ENCODE results near the gene DYNC1I1. TPM values are rescaled to one million over a fixed set of nuclear protein-coding genes. Genes with fewer than 3 reads are reported as not detected.

DYNC1I1 gene
- total RNA-seq, 1 donor from 2014 or later: 1.6 TPM

GRCh38 chr7:96080027-96080426, 307.7 kb downstream of the DYNC1I1 start:
- H3K27me3 Mint-ChIP-seq: peaks cover 12% of the 10 kb centered on the region
- no peaks in the 10 kb centered on the region for H3K9me3 Mint-ChIP-seq (ENCODE audit: low read depth)
- no peak for TF ChIP-seq CTCF (IDR thresholded peaks at IDR 0.05; ENCODE audit: unreplicated experiment)
- H3K4me1 Mint-ChIP-seq (ENCODE audit: low read depth): peaks cover 2% of the 10 kb centered on the region
- no peak for DNase-seq (ENCODE audit: low spot score, unreplicated experiment)
- H3K36me3 Mint-ChIP-seq (ENCODE audit: insufficient read depth): no peaks in the 10 kb centered on the region
- no peak overlapping the region for H3K27ac Mint-ChIP-seq
- no peak overlapping the region for H3K4me3 Mint-ChIP-seq (ENCODE audit: low read depth)

- H3K27ac Mint-ChIP-seq: no peak overlapping the region
Observed at GRCh38 chr7:96084881-96085553, 312.7 kb downstream of the DYNC1I1 start.

GRCh38 chr7:96085953-96086352, 313.6 kb downstream of the DYNC1I1 start:
- Mint-ChIP-seq H3K27me3 (no peaks in the 10 kb centered on the region), H3K36me3 (ENCODE audit: insufficient read depth) (no peaks in the 10 kb centered on the region), H3K4me3 (ENCODE audit: low read depth) (no peak overlapping the region), H3K9me3 (ENCODE audit: low read depth) (no peaks in the 10 kb centered on the region), H3K27ac (no peak overlapping the region), H3K4me1 (ENCODE audit: low read depth) (peaks cover 2% of the 10 kb centered on the region)
- TF ChIP-seq CTCF (IDR thresholded peaks at IDR 0.05; ENCODE audit: unreplicated experiment): no peak
- DNase-seq (ENCODE audit: low spot score, unreplicated experiment): no peak

More at GRCh38 chr7:96084881-96085553, 312.7 kb downstream of the DYNC1I1 start:
- Mint-ChIP-seq H3K4me3 (ENCODE audit: low read depth) (no peak overlapping the region), H3K27me3 (no peaks in the 10 kb centered on the region), H3K36me3 (ENCODE audit: insufficient read depth) (no peaks in the 10 kb centered on the region), H3K4me1 (ENCODE audit: low read depth) (peaks cover 2% of the 10 kb centered on the region), H3K9me3 (ENCODE audit: low read depth) (no peaks in the 10 kb centered on the region)
- DNase-seq (ENCODE audit: low spot score, unreplicated experiment): no peak
- no peak for TF ChIP-seq CTCF (IDR thresholded peaks at IDR 0.05; ENCODE audit: unreplicated experiment)

GRCh38 chr7:96088579-96088978, 316.2 kb downstream of the DYNC1I1 start:
- Mint-ChIP-seq H3K27ac (no peak overlapping the region), H3K36me3 (ENCODE audit: insufficient read depth) (no peaks in the 10 kb centered on the region), H3K4me1 (ENCODE audit: low read depth) (peaks cover 2% of the 10 kb centered on the region), H3K9me3 (ENCODE audit: low read depth) (no peaks in the 10 kb centered on the region), H3K27me3 (no peaks in the 10 kb centered on the region), H3K4me3 (ENCODE audit: low read depth) (no peak overlapping the region)
- DNase-seq (ENCODE audit: low spot score, unreplicated experiment): no peak
- TF ChIP-seq CTCF (IDR thresholded peaks at IDR 0.05; ENCODE audit: unreplicated experiment): no peak

GRCh38 chr7:96089511-96089910, 317.2 kb downstream of the DYNC1I1 start:
- no peaks in the 10 kb centered on the region for H3K27me3 Mint-ChIP-seq
- H3K9me3 Mint-ChIP-seq (ENCODE audit: low read depth): no peaks in the 10 kb centered on the region
- peaks cover 2% of the 10 kb centered on the region for H3K4me1 Mint-ChIP-seq (ENCODE audit: low read depth)
- no peak overlapping the region for H3K27ac Mint-ChIP-seq
- no peak overlapping the region for H3K4me3 Mint-ChIP-seq (ENCODE audit: low read depth)
- H3K36me3 Mint-ChIP-seq (ENCODE audit: insufficient read depth): no peaks in the 10 kb centered on the region
- TF ChIP-seq CTCF (IDR thresholded peaks at IDR 0.05; ENCODE audit: unreplicated experiment): no peak
- DNase-seq (ENCODE audit: low spot score, unreplicated experiment): no peak
